Measurements from ENCODE around the gene BRD4. TPM values are rescaled to one million over a fixed set of nuclear protein-coding genes. Genes with fewer than 3 reads are reported as not detected.

BRD4 gene
- total RNA-seq, 1 donor from 2014 or later = 104 TPM

- DNase-seq (ENCODE audit: low spot score) = peak; percentile 73
- peak overlapping the region; percentile 90 for H3K27ac Mint-ChIP-seq (ENCODE audit: unreplicated experiment)
- no peaks in the 10 kb centered on the region for H3K9me3 Mint-ChIP-seq (ENCODE audit: low read depth)
- peaks cover 41% of the 10 kb centered on the region for H3K4me1 Mint-ChIP-seq (ENCODE audit: low read depth)
- H3K27me3 Mint-ChIP-seq (ENCODE audit: low read depth) = no peaks in the 10 kb centered on the region
- TF ChIP-seq CTCF (IDR thresholded peaks at IDR 0.05) = peak; percentile 7
- peaks cover 2% of the 10 kb centered on the region for H3K36me3 Mint-ChIP-seq (ENCODE audit: low read depth)
- peak overlapping the region; percentile 88 for H3K4me3 Mint-ChIP-seq (ENCODE audit: unreplicated experiment)
These were observed 46.3 kb upstream of the BRD4 start for GRCh38 chr19:15378534-15379082.

- H3K36me3 Mint-ChIP-seq (ENCODE audit: low read depth) = peaks cover 5% of the 10 kb centered on the region
- H3K9me3 Mint-ChIP-seq (ENCODE audit: low read depth) = no peaks in the 10 kb centered on the region
- no peak overlapping the region for H3K4me3 Mint-ChIP-seq (ENCODE audit: unreplicated experiment)
- no peaks in the 10 kb centered on the region for H3K27me3 Mint-ChIP-seq (ENCODE audit: low read depth)
- no peak for DNase-seq (ENCODE audit: low spot score)
- TF ChIP-seq CTCF (IDR thresholded peaks at IDR 0.05) = no peak
- H3K27ac Mint-ChIP-seq (ENCODE audit: unreplicated experiment) = no peak overlapping the region
- H3K4me1 Mint-ChIP-seq (ENCODE audit: low read depth) = peaks cover 28% of the 10 kb centered on the region
These were observed 42.6 kb upstream of the BRD4 start for GRCh38 chr19:15374796-15375440.

- no peak overlapping the region for H3K4me3 Mint-ChIP-seq (ENCODE audit: unreplicated experiment)
These were observed 41.8 kb upstream of the BRD4 start for GRCh38 chr19:15374105-15374651.

GRCh38 chr19:15373644-15374043, 41.3 kb upstream of the BRD4 start:
- TF ChIP-seq CTCF (IDR thresholded peaks at IDR 0.05) = no peak
- Mint-ChIP-seq H3K4me3 (ENCODE audit: unreplicated experiment) (no peak overlapping the region), H3K4me1 (ENCODE audit: low read depth) (peaks cover 28% of the 10 kb centered on the region), H3K9me3 (ENCODE audit: low read depth) (no peaks in the 10 kb centered on the region), H3K27me3 (ENCODE audit: low read depth) (no peaks in the 10 kb centered on the region), H3K27ac (ENCODE audit: unreplicated experiment) (no peak overlapping the region), H3K36me3 (ENCODE audit: low read depth) (peaks cover 8% of the 10 kb centered on the region)
- peak; percentile 90 for DNase-seq (ENCODE audit: low spot score)

More at GRCh38 chr19:15374105-15374651, 41.8 kb upstream of the BRD4 start:
- Mint-ChIP-seq H3K9me3 (ENCODE audit: low read depth) (no peaks in the 10 kb centered on the region), H3K27ac (ENCODE audit: unreplicated experiment) (no peak overlapping the region), H3K36me3 (ENCODE audit: low read depth) (peaks cover 7% of the 10 kb centered on the region), H3K4me1 (ENCODE audit: low read depth) (peaks cover 28% of the 10 kb centered on the region), H3K27me3 (ENCODE audit: low read depth) (no peaks in the 10 kb centered on the region)
- peak; percentile 81 for DNase-seq (ENCODE audit: low spot score)
- no peak for TF ChIP-seq CTCF (IDR thresholded peaks at IDR 0.05)

- Mint-ChIP-seq H3K4me3 (ENCODE audit: unreplicated experiment) (no peak overlapping the region), H3K36me3 (ENCODE audit: low read depth) (peaks cover 13% of the 10 kb centered on the region), H3K27me3 (ENCODE audit: low read depth) (no peaks in the 10 kb centered on the region), H3K4me1 (ENCODE audit: low read depth) (peaks cover 23% of the 10 kb centered on the region), H3K27ac (ENCODE audit: unreplicated experiment) (no peak overlapping the region), H3K9me3 (ENCODE audit: low read depth) (no peaks in the 10 kb centered on the region)
- TF ChIP-seq CTCF (IDR thresholded peaks at IDR 0.05) = no peak
- peak; percentile 87 for DNase-seq (ENCODE audit: low spot score)
These were observed 40.6 kb upstream of the BRD4 start for GRCh38 chr19:15372891-15373301.

Measured in chondrocyte (in vitro differentiated cells).